Measurements from ENCODE around the gene DPH7.

- TF ChIP-seq RFX5 (IDR thresholded peaks at IDR 0.05) (no peak), CTCF (IDR thresholded peaks at IDR 0.05) (no peak), BHLHE40 (IDR thresholded peaks at IDR 0.05; ENCODE audit: low read depth, low read length) (no peak), ELK1 (IDR thresholded peaks at IDR 0.05; ENCODE audit: low read depth, low read length) (no peak), USF2 (IDR thresholded peaks at IDR 0.05) (no peak), CHD4 (IDR thresholded peaks at IDR 0.05; ENCODE audit: borderline replicate concordance) (no peak), HDAC2 (IDR thresholded peaks at IDR 0.05) (no peak), SMC3 (IDR thresholded peaks at IDR 0.05) (no peak)
These were observed 34.5 kb downstream of the DPH7 start for GRCh38 chr9:137544176-137544760.

All from A549 (cell line).